Measurements from ENCODE around the gene VPS72. TPM values are rescaled to one million over a fixed set of nuclear protein-coding genes. Genes with fewer than 3 reads are reported as not detected.

The VPS72 gene
- total RNA-seq, 1 donor from 2014 or later, result 77.5 TPM

DNA sequence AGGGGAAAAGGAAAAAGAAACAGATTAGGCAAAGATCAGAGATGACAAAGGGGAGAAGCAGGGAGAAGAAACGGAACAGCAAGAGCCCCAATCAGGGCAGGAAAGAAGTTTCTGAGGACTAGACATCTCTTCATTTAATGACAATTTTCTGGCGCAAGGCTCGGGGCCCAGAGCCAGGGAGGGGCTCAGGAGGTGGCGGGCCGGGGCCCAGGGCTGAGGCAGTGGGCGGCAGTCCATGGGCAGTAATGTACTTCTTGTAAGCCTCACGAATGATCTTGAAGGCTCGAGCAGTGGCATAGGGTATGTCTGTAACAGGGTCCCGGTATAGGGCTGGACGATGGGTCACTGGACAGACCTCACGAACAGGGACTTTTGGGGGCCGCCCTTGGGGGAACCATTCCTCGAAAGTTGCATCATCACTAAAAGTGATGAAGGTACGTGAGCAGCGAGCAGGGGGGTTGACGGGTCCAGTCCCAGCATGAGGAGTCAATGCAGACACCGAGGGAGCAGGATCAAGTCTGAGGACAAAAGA, 13.4 kb downstream of the VPS72 start:
- no peak overlapping the region for H3K27ac Mint-ChIP-seq (ENCODE audit: unreplicated experiment)
- peaks cover 42% of the 10 kb centered on the region for H3K36me3 Mint-ChIP-seq (ENCODE audit: unreplicated experiment)
- H3K9me3 Mint-ChIP-seq (ENCODE audit: unreplicated experiment), result no peaks in the 10 kb centered on the region
- no peaks in the 10 kb centered on the region for H3K27me3 Mint-ChIP-seq (ENCODE audit: unreplicated experiment)
- TF ChIP-seq, protein P1, sequence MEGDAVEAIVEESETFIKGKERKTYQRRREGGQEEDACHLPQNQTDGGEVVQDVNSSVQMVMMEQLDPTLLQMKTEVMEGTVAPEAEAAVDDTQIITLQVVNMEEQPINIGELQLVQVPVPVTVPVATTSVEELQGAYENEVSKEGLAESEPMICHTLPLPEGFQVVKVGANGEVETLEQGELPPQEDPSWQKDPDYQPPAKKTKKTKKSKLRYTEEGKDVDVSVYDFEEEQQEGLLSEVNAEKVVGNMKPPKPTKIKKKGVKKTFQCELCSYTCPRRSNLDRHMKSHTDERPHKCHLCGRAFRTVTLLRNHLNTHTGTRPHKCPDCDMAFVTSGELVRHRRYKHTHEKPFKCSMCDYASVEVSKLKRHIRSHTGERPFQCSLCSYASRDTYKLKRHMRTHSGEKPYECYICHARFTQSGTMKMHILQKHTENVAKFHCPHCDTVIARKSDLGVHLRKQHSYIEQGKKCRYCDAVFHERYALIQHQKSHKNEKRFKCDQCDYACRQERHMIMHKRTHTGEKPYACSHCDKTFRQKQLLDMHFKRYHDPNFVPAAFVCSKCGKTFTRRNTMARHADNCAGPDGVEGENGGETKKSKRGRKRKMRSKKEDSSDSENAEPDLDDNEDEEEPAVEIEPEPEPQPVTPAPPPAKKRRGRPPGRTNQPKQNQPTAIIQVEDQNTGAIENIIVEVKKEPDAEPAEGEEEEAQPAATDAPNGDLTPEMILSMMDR (IDR thresholded peaks at IDR 0.05), result no peak
- no peaks in the 10 kb centered on the region for H3K4me1 Mint-ChIP-seq (ENCODE audit: unreplicated experiment)
- DNase-seq (ENCODE audit: extremely low spot score, unreplicated experiment), result no peak
- no peak overlapping the region for H3K4me3 Mint-ChIP-seq (ENCODE audit: unreplicated experiment)

DNA sequence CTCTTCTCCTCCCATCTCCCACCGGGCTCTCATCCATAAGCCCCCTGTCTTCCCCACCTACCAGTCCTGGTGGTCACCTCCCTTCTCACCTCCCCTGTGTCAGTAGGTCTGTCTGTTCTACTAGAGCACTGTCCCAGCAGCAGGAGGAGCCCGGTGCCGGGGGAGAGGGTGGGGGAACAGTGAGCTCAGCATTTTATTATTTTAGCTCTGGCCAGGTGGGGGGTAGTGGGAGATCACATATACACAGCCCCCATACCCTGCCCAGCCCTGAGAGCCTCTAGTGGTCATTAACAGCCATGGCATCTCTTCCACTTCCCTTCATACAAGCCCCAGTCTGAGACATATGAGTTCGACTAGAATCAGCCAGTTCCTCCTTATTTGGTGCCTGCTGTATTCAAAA, 14.1 kb downstream of the VPS72 start, which contains the start of gene TMOD4:
TMOD4 (minus strand) TSS at position 119 of the 400 bp plus-strand sequence. CDS start 1,106 bp downstream, outside the sequence.
- peaks cover 35% of the 10 kb centered on the region for H3K36me3 Mint-ChIP-seq (ENCODE audit: unreplicated experiment)
- no peak within 1 kb of the TSS for H3K4me3 Mint-ChIP-seq (ENCODE audit: unreplicated experiment)
- no peaks in the 10 kb centered on the region for H3K27me3 Mint-ChIP-seq (ENCODE audit: unreplicated experiment)
- DNase-seq (ENCODE audit: extremely low spot score, unreplicated experiment), result no peak
- TF ChIP-seq, protein P1 (IDR thresholded peaks at IDR 0.05), result peak; percentile 54
- no peaks in the 10 kb centered on the region for H3K9me3 Mint-ChIP-seq (ENCODE audit: unreplicated experiment)
- H3K27ac Mint-ChIP-seq (ENCODE audit: unreplicated experiment), result no peak within 1 kb of the TSS
- H3K4me1 Mint-ChIP-seq (ENCODE audit: unreplicated experiment), result no peaks in the 10 kb centered on the region

DNA sequence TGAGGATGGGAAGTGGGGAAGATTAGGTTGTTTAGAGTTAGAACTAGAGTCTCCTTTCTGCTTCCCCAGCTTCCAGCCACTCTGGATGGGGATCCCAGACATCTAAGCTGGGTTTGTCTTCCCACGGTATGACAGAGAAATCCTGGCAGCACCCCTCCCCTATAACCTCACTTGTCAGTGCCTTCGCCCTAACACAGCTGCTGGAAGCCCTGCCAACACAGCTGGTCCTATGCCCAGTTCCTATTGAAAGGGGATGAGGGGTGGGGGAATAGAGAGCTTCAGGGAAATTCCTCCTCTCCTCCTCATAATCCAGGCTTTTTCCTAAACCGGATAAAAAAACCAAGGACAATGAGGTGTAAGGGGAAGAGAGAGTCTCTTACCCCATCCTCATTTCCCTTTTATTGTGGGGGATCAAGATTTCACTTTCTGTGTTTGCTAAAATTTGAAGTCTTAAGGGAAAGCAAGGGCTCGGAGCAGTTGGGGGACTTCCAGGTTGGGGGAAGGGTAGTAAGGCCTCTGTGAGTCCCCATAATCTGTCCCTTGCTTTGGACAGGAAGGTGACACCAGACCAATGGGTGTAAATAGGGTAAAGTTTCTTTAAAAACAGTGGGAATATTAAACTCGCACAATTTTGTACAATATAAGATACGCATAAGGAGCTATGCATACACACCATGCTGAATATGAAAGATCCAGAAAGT, 14.8 kb downstream of the VPS72 start:
- no peaks in the 10 kb centered on the region for H3K4me1 Mint-ChIP-seq (ENCODE audit: unreplicated experiment)
- no peaks in the 10 kb centered on the region for H3K9me3 Mint-ChIP-seq (ENCODE audit: unreplicated experiment)
- no peak overlapping the region for H3K27ac Mint-ChIP-seq (ENCODE audit: unreplicated experiment)
- peaks cover 30% of the 10 kb centered on the region for H3K36me3 Mint-ChIP-seq (ENCODE audit: unreplicated experiment)
- DNase-seq (ENCODE audit: extremely low spot score, unreplicated experiment), result no peak
- TF ChIP-seq, protein P1 (IDR thresholded peaks at IDR 0.05), result no peak
- H3K27me3 Mint-ChIP-seq (ENCODE audit: unreplicated experiment), result no peaks in the 10 kb centered on the region
- no peak overlapping the region for H3K4me3 Mint-ChIP-seq (ENCODE audit: unreplicated experiment)

DNA sequence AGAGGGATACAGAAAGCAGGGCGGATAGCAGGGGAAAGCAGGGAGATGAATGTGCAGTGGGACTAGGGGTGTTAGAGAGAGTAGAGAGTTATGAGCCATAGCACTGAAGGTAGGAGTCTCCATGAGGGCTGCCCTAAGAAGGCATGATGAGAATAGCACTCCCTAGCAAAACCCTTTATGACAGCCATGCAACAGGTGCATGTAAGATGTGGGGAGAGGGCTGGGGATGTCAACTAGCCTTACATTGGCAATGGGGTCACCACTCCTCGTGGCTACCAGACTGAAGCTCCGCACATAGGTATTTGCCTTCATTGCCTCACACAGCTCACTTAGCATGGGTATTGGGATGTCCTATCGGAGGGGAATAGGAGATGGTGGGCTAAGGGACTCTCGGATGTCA, 18.8 kb downstream of the VPS72 start:
- no peak for DNase-seq (ENCODE audit: extremely low spot score, unreplicated experiment)
- H3K4me3 Mint-ChIP-seq (ENCODE audit: unreplicated experiment), result no peak overlapping the region
- H3K27ac Mint-ChIP-seq (ENCODE audit: unreplicated experiment), result no peak overlapping the region
- no peaks in the 10 kb centered on the region for H3K9me3 Mint-ChIP-seq (ENCODE audit: unreplicated experiment)
- peaks cover 18% of the 10 kb centered on the region for H3K36me3 Mint-ChIP-seq (ENCODE audit: unreplicated experiment)
- TF ChIP-seq, protein P1 (IDR thresholded peaks at IDR 0.05), result no peak
- H3K27me3 Mint-ChIP-seq (ENCODE audit: unreplicated experiment), result no peaks in the 10 kb centered on the region
- H3K4me1 Mint-ChIP-seq (ENCODE audit: unreplicated experiment), result peaks cover 12% of the 10 kb centered on the region

DNA sequence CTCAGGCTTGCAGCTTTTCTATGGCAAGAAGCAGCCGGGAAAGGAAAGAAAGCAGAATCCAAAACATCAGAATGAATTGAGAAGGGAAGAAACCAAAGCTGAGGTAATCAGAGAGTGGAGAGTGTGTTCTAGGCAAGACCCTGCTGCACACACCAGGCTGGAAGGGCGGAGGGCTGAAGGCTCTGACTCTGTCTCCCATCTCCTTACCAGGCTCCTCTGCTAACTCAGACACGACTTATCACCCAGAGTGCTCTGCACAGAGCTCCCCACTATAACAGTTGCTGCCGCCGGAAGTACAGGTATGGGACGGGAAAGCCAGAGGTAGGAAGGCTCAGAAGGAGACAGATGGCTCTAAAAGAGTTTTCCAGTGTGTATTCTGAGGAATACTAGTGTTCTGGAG, 22.9 kb downstream of the VPS72 start:
- H3K36me3 Mint-ChIP-seq (ENCODE audit: unreplicated experiment), result peaks cover 14% of the 10 kb centered on the region
- H3K4me1 Mint-ChIP-seq (ENCODE audit: unreplicated experiment), result peaks cover 31% of the 10 kb centered on the region
- peak overlapping the region; percentile 98 for H3K4me3 Mint-ChIP-seq (ENCODE audit: unreplicated experiment)
- H3K27ac Mint-ChIP-seq (ENCODE audit: unreplicated experiment), result peak overlapping the region; percentile 97
- TF ChIP-seq, protein P1 (IDR thresholded peaks at IDR 0.05), result no peak
- H3K27me3 Mint-ChIP-seq (ENCODE audit: unreplicated experiment), result no peaks in the 10 kb centered on the region
- DNase-seq (ENCODE audit: extremely low spot score, unreplicated experiment), result no peak
- no peaks in the 10 kb centered on the region for H3K9me3 Mint-ChIP-seq (ENCODE audit: unreplicated experiment)
